IPS-15b (cell line): ENCODE data around the gene NLRX1.
"Not testable (repeated sequence)": the region's sequence is repeated elsewhere in the genome, so short reads cannot be mapped to it uniquely, and the experiment has no call there.

Experiments
- H3K27me3 ChIP-seq: one replicate; pipeline ENCODE4 v1.6.1; 2013; ENCODE audit warnings: low read length; ENCODE audit not compliant: control insufficient read depth, insufficient read depth
- H3K36me3 ChIP-seq: one replicate; pipeline ENCODE4 v1.6.1; 2013; ENCODE audit warnings: low read length; ENCODE audit not compliant: control insufficient read depth, insufficient read depth
- H3K4me1 ChIP-seq: one replicate; pipeline ENCODE4 v1.6.1; 2013; ENCODE audit warnings: mild to moderate bottlenecking, low read length; ENCODE audit not compliant: control insufficient read depth, insufficient read depth
- H3K4me3 ChIP-seq: one replicate; pipeline ENCODE4 v1.5.1; 2013; ENCODE audit warnings: low read depth, low read length
- H3K9ac ChIP-seq: one replicate; pipeline ENCODE4 v1.6.1; 2013; ENCODE audit warnings: low read depth, mild to moderate bottlenecking, low read length
- H3K9me3 ChIP-seq: one replicate; pipeline ENCODE4 v1.6.1; 2013; ENCODE audit warnings: mild to moderate bottlenecking, low read length; ENCODE audit not compliant: control insufficient read depth, insufficient read depth

NLRX1 gene

GRCh38 chr11:119228535-119229287, 60.2 kb downstream of the NLRX1 start:
- not testable (repeated sequence) for H3K9me3 ChIP-seq, H3K27me3 ChIP-seq, H3K4me3 ChIP-seq, H3K36me3 ChIP-seq, H3K4me1 ChIP-seq, H3K9ac ChIP-seq

- H3K27me3 ChIP-seq: no peaks in the 10 kb centered on the region
- no peak overlapping the region for H3K9ac ChIP-seq
- H3K4me3 ChIP-seq: no peak overlapping the region
- no peaks in the 10 kb centered on the region for H3K9me3 ChIP-seq
- H3K4me1 ChIP-seq: no peaks in the 10 kb centered on the region
- no peaks in the 10 kb centered on the region for H3K36me3 ChIP-seq
Observed at GRCh38 chr11:119229288-119229672, 60.8 kb downstream of the NLRX1 start.

GRCh38 chr11:119229741-119230140, 61.2 kb downstream of the NLRX1 start:
- H3K27me3 ChIP-seq: no peaks in the 10 kb centered on the region
- H3K4me3 ChIP-seq: no peak overlapping the region
- H3K4me1 ChIP-seq: no peaks in the 10 kb centered on the region
- no peak overlapping the region for H3K9ac ChIP-seq
- no peaks in the 10 kb centered on the region for H3K36me3 ChIP-seq
- no peaks in the 10 kb centered on the region for H3K9me3 ChIP-seq
